Measurements from ENCODE around the gene KLHDC4. TPM values are rescaled to one million over a fixed set of nuclear protein-coding genes. Genes with fewer than 3 reads are reported as not detected.

KLHDC4 gene
- total and polyA plus RNA-seq, 2 donors (not counting 1 experiment from before 2014, with no cell fraction given): 51.3 to 90.8 TPM

DNA sequence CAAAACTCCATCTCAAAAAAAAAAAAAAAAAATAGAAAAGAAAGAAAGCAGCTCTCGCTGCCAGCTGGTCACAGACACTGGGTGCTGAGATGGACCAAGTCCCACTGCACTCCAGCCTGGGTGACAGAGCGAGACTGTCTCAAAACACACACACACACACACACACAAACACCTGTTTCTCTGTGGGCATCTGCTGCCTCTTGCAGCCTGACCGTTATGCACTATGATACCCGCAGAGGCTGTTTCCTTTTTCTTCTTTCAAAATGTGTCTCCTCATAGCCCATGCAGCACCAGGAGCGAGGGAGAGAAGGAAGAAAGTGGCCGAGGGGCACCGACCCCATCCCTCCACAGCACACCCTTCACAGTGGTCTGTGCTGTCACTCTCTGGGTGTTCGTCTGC lies 36.9 kb upstream of the KLHDC4 start:
- Histone ChIP-seq H3K4me3 (ENCODE audit: control extremely low read depth in 1 of 5, extremely low read depth in 1 of 5, insufficient read depth in 1 of 5, low read depth in 2 of 5, low read length in 4 of 5) (no peak overlapping the region), H3K9me3 (ENCODE audit: control extremely low read depth in 1 of 3, control insufficient read depth in 2 of 3, insufficient read depth in 1 of 3, low read length in 2 of 3) (peaks cover 0 to 9% (median 0%) of the 10 kb centered on the region in 3 donors), H3K27me3 (replicated peaks in 1 of 4; ENCODE audit: control extremely low read depth in 1 of 4, control insufficient read depth in 3 of 4, insufficient read depth in 4 of 4, low read length in 3 of 4) (peaks cover 0 to 3% (median 0%) of the 10 kb centered on the region in 4 experiments), H3K4me2 (replicated peaks; ENCODE audit: low read depth, low read length, poor library complexity, severe bottlenecking) (no peak overlapping the region), H4K20me1 (ENCODE audit: control insufficient read depth, insufficient read depth, low read length, poor library complexity, severe bottlenecking) (no peaks in the 10 kb centered on the region), H3K79me2 (ENCODE audit: control insufficient read depth, insufficient read depth, low read length) (no peaks in the 10 kb centered on the region), H3K36me3 (replicated peaks in 1 of 2; ENCODE audit: control extremely low read depth in 1 of 2, control insufficient read depth in 1 of 2, extremely low read depth in 1 of 2, insufficient read depth in 2 of 2, low read length in 1 of 2) (no peaks in the 10 kb centered on the region), H2AFZ (ENCODE audit: insufficient read depth, low read depth, low read length, poor library complexity, severe bottlenecking) (no peak overlapping the region), H3K27ac (ENCODE audit: low read length in 2 of 2) (no peak overlapping the region), H3K4me1 (ENCODE audit: control insufficient read depth in 2 of 2, insufficient read depth in 2 of 2, low read length in 2 of 2) (peaks cover 26 to 43% of the 10 kb centered on the region in 2 donors), H3K9ac (ENCODE audit: low read length) (no peak overlapping the region)
- DNase-seq (peak; percentile 42), ATAC-seq (ENCODE audit: low read depth) (no peak)
- 4% methylated on average over 4 of the region's 8 CpGs for WGBS (ENCODE audit: insufficient coverage)
- Mint-ChIP-seq H3K4me1 (peaks cover 27% of the 10 kb centered on the region), H3K9me3 (ENCODE audit: insufficient read depth) (no peaks in the 10 kb centered on the region), H3K4me3 (peak overlapping the region; percentile 19), H3K27ac (no peak overlapping the region), H3K27me3 (peaks cover 3% of the 10 kb centered on the region)
- ChIA-PET POLR2A (interaction anchor here (0.6 kb wide), 1 partner anchor 20 kb away, joined by 6 read pairs; no protein-coding TSS in a partner anchor), CTCF (interaction anchor here (0.8 to 12.6 kb wide), 2 partner anchors 22 to 47 kb away, joined by 4 to 154 read pairs; no protein-coding TSS in a partner anchor)
- TF ChIP-seq, protein P1, sequence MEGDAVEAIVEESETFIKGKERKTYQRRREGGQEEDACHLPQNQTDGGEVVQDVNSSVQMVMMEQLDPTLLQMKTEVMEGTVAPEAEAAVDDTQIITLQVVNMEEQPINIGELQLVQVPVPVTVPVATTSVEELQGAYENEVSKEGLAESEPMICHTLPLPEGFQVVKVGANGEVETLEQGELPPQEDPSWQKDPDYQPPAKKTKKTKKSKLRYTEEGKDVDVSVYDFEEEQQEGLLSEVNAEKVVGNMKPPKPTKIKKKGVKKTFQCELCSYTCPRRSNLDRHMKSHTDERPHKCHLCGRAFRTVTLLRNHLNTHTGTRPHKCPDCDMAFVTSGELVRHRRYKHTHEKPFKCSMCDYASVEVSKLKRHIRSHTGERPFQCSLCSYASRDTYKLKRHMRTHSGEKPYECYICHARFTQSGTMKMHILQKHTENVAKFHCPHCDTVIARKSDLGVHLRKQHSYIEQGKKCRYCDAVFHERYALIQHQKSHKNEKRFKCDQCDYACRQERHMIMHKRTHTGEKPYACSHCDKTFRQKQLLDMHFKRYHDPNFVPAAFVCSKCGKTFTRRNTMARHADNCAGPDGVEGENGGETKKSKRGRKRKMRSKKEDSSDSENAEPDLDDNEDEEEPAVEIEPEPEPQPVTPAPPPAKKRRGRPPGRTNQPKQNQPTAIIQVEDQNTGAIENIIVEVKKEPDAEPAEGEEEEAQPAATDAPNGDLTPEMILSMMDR (IDR thresholded peaks at IDR 0.05): no peak
- no peak for TF ChIP-seq EZH2 (IDR thresholded peaks at IDR 0.05; ENCODE audit: borderline replicate concordance, insufficient read depth, low read depth, low read length, poor library complexity, severe bottlenecking)
- intact Hi-C loops (cut with micrococcal nuclease): no loop called here

DNA sequence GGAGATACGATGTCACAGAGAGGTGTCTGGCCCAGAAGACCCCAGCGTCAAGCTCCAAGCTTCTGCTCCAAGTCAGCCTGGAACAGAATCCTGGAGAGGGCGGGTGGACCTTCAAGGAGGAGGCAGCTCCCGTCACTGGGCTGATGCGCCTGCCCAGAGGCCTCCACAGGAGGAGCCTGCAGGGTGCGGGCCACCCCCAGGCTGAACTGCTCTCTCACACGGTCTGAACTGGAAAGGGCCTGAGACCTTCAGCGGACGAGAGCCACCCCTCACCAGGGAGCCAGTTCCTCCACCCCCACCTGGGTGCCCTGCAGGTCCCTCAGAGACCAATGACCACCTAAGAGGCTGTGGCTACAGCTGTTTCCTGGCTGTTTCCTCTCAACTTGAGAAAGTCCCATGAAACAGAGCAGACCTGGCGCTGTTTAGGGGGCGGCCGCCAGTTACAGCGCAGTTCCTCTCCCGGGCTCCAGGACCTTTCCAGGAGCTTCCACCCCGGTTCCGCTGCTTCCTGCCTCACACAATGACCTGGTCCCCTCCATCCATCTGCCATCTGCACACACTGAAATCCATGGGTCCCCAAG lies 36.0 kb upstream of the KLHDC4 start:
- H3K27me3 Mint-ChIP-seq: peaks cover 3% of the 10 kb centered on the region
- CTCF ChIA-PET: interaction anchor here (12.6 kb wide), 1 partner anchor 21 kb away, joined by 154 read pairs; no protein-coding TSS in a partner anchor
- WGBS (ENCODE audit: insufficient coverage): 50% methylated on average over 16 of the region's 16 CpGs
- Histone ChIP-seq H3K9me3 (ENCODE audit: control extremely low read depth in 1 of 3, control insufficient read depth in 2 of 3, insufficient read depth in 1 of 3, low read length in 2 of 3) (peaks cover 0 to 9% (median 0%) of the 10 kb centered on the region in 3 donors), H3K4me2 (replicated peaks; ENCODE audit: low read depth, low read length, poor library complexity, severe bottlenecking) (no peak overlapping the region), H3K27ac (ENCODE audit: low read length in 2 of 2) (no peak overlapping the region), H3K4me1 (ENCODE audit: control insufficient read depth in 2 of 2, insufficient read depth in 2 of 2, low read length in 2 of 2) (peaks cover 17 to 34% of the 10 kb centered on the region in 2 donors), H4K20me1 (ENCODE audit: control insufficient read depth, insufficient read depth, low read length, poor library complexity, severe bottlenecking) (no peaks in the 10 kb centered on the region), H2AFZ (ENCODE audit: insufficient read depth, low read depth, low read length, poor library complexity, severe bottlenecking) (no peak overlapping the region), H3K79me2 (ENCODE audit: control insufficient read depth, insufficient read depth, low read length) (no peaks in the 10 kb centered on the region), H3K27me3 (replicated peaks in 1 of 4; ENCODE audit: control extremely low read depth in 1 of 4, control insufficient read depth in 3 of 4, insufficient read depth in 4 of 4, low read length in 3 of 4) (peaks cover 0 to 3% (median 0%) of the 10 kb centered on the region in 4 experiments), H3K4me3 (ENCODE audit: control extremely low read depth in 1 of 5, extremely low read depth in 1 of 5, insufficient read depth in 1 of 5, low read depth in 2 of 5, low read length in 4 of 5) (no peak overlapping the region), H3K36me3 (replicated peaks in 1 of 2; ENCODE audit: control extremely low read depth in 1 of 2, control insufficient read depth in 1 of 2, extremely low read depth in 1 of 2, insufficient read depth in 2 of 2, low read length in 1 of 2) (no peaks in the 10 kb centered on the region), H3K9ac (ENCODE audit: low read length) (no peak overlapping the region)
- no peak for DNase-seq
- TF ChIP-seq EZH2 (IDR thresholded peaks at IDR 0.05; ENCODE audit: borderline replicate concordance, insufficient read depth, low read depth, low read length, poor library complexity, severe bottlenecking): no peak
- TF ChIP-seq, protein P1 (IDR thresholded peaks at IDR 0.05): no peak
- ATAC-seq (ENCODE audit: low read depth): no peak
- peaks cover 18% of the 10 kb centered on the region for H3K4me1 Mint-ChIP-seq
- peak overlapping the region; percentile 21 for H3K27ac Mint-ChIP-seq
- H3K9me3 Mint-ChIP-seq (ENCODE audit: insufficient read depth): no peaks in the 10 kb centered on the region
- intact Hi-C loops (cut with micrococcal nuclease): no loop called here
- POLR2A ChIA-PET: no interaction called here
- H3K4me3 Mint-ChIP-seq: no peak overlapping the region

Measured in B cell (primary cell).